GM23338 (cell line): ENCODE measurements around the gene PSMD3. TPM values are rescaled to one million over a fixed set of nuclear protein-coding genes. Genes with fewer than 3 reads are reported as not detected.

Experiments
- ATAC-seq: fragments of 200-7000 bp; cut with Tn5 transposase; 3 replicates; pipeline ENCODE4 v1.9.1; 2020
- DNase-seq: peaks from one replicate; pipeline ENCODE4 v3.0.0-alpha.2; 2015; ENCODE audit warnings: low spot score
- H2AFZ ChIP-seq: fragments of 200-600 bp; sonication (generic); 2 replicates; pipeline ENCODE4 v1.8.0; 2016; ENCODE audit warnings: antibody characterized with exemption, mild to moderate bottlenecking, moderate library complexity
- H3F3A ChIP-seq: fragments of 200-600 bp; sonication (generic); replicated peaks from 2 replicates; pipeline ENCODE4 v1.8.0; 2017; ENCODE audit warnings: antibody characterized with exemption, mixed run types, low read depth
- H3K27ac ChIP-seq: fragments of 200-600 bp; sonication (generic); 2 replicates; pipeline ENCODE4 v1.6.1; 2016; ENCODE audit warnings: low read depth
- H3K27me3 ChIP-seq: fragments of 200-600 bp; sonication (generic); 2 replicates; pipeline ENCODE4 v1.8.0; 2016; ENCODE audit warnings: mild to moderate bottlenecking, mixed run types, moderate library complexity; ENCODE audit not compliant: insufficient read depth
- H3K36me3 ChIP-seq: fragments of 200-600 bp; sonication (generic); 2 replicates; pipeline ENCODE4 v1.8.0; 2016; ENCODE audit warnings: mild to moderate bottlenecking; ENCODE audit not compliant: insufficient read depth
- H3K4me1 ChIP-seq: fragments of 200-600 bp; sonication (generic); 2 replicates; pipeline ENCODE4 v1.8.0; 2016; ENCODE audit warnings: mild to moderate bottlenecking, moderate library complexity; ENCODE audit not compliant: insufficient read depth
- H3K4me2 ChIP-seq: fragments of 200-600 bp; sonication (generic); 2 replicates; pipeline ENCODE4 v1.7.1; 2017; ENCODE audit warnings: mixed run types
- H3K4me3 ChIP-seq: fragments of 200-600 bp; sonication (generic); 2 replicates; pipeline ENCODE4 v1.6.1; 2016; ENCODE audit warnings: mixed run types
- H3K79me2 ChIP-seq: fragments of 200-600 bp; sonication (generic); replicated peaks from 2 replicates; pipeline ENCODE4 v1.8.0; 2017; ENCODE audit warnings: mild to moderate bottlenecking; ENCODE audit not compliant: insufficient read depth
- H3K9me2 ChIP-seq: fragments of 200-600 bp; sonication (generic); 2 replicates; pipeline ENCODE4 v1.8.0; 2017; ENCODE audit not compliant: insufficient read depth
- H4K20me1 ChIP-seq: fragments of 200-600 bp; sonication (generic); replicated peaks from 2 replicates; pipeline ENCODE4 v1.8.0; 2017; ENCODE audit warnings: mild to moderate bottlenecking; ENCODE audit not compliant: insufficient read depth
- H3K27ac Mint-ChIP-seq: 2 replicates; pipeline ENCODE4 v1.8.0; 2020; ENCODE audit warnings: inconsistent platforms, mild to moderate bottlenecking, moderate library complexity, mixed read lengths
- H3K27me3 Mint-ChIP-seq: 3 replicates; pipeline ENCODE4 v1.8.0; 2022; ENCODE audit warnings: low read depth, mild to moderate bottlenecking, moderate library complexity, mixed read lengths, inconsistent platforms; ENCODE audit not compliant: insufficient read depth, poor library complexity
- H3K36me3 Mint-ChIP-seq: 3 replicates; pipeline ENCODE4 v1.8.0; 2021; ENCODE audit warnings: low read depth, mild to moderate bottlenecking, inconsistent platforms, moderate library complexity, mixed read lengths
- H3K4me1 Mint-ChIP-seq: 3 replicates; pipeline ENCODE4 v1.8.0; 2020; ENCODE audit warnings: mild to moderate bottlenecking, inconsistent platforms, mixed read lengths
- H3K4me3 Mint-ChIP-seq: 3 replicates; pipeline ENCODE4 v1.8.0; 2021; ENCODE audit warnings: moderate library complexity, mild to moderate bottlenecking, inconsistent platforms, mixed read lengths
- H3K9me3 Mint-ChIP-seq: 3 replicates; pipeline ENCODE4 v1.8.0; 2020; ENCODE audit warnings: moderate library complexity, mild to moderate bottlenecking, inconsistent platforms, mixed read lengths
- CREB1 ChIP-seq: fragments of 250-450 bp; sonication (Bioruptor Pico); IDR thresholded peaks from 2 replicates; pipeline ENCODE4 v1.5.0; 2020; ENCODE audit warnings: low read depth, mild to moderate bottlenecking, moderate library complexity
- JUNB ChIP-seq: IDR thresholded peaks from one replicate; pipeline ENCODE4 v1.6.1; 2016; ENCODE audit warnings: antibody characterized with exemption; ENCODE audit not compliant: unreplicated experiment
- POLR2AphosphoS5 ChIP-seq: IDR thresholded peaks from 2 replicates; pipeline ENCODE4 v1.6.1; 2016; ENCODE audit warnings: antibody characterized with exemption, low read depth
- STAT1 ChIP-seq: IDR thresholded peaks from one replicate; pipeline ENCODE4 v1.6.1; 2016; ENCODE audit warnings: antibody characterized with exemption; ENCODE audit not compliant: unreplicated experiment
- polyA plus RNA-seq: library from polyadenylated mRNA; unstranded; fragments of >200 nt; fragmentation: Nextera tagmentation; extraction: Ambion mirVana; gene quantifications from 2 replicates; pipeline ENCODE4 v1.2.1, GENCODE V29; 2016
- total RNA-seq: library from RNA; depleted of rRNA; stranded (reverse); fragments of >200 nt; shearing (Covaris generic); gene quantifications from 2 replicates; pipeline ENCODE4 v1.2.3, GENCODE V29; 2014
- TF ChIP-seq, protein P1 (sequence below): IDR thresholded peaks from 2 replicates; pipeline ENCODE4 v1.6.1; 2016; ENCODE audit warnings: antibody characterized with exemption
- TF ChIP-seq, protein P2 (sequence below): fragments of 250-450 bp; sonication (Bioruptor Pico); IDR thresholded peaks from 2 replicates; pipeline ENCODE4 v1.5.0; 2020; ENCODE audit warnings: mild to moderate bottlenecking, moderate library complexity
- TF ChIP-seq, protein P3 (sequence below): IDR thresholded peaks from one replicate; pipeline ENCODE4 v1.6.1; 2018; ENCODE audit warnings: antibody characterized with exemption; ENCODE audit not compliant: unreplicated experiment

The PSMD3 gene
- total and polyA plus RNA-seq, 2 experiments from 2014 or later, result 112 to 217 TPM

DNA sequence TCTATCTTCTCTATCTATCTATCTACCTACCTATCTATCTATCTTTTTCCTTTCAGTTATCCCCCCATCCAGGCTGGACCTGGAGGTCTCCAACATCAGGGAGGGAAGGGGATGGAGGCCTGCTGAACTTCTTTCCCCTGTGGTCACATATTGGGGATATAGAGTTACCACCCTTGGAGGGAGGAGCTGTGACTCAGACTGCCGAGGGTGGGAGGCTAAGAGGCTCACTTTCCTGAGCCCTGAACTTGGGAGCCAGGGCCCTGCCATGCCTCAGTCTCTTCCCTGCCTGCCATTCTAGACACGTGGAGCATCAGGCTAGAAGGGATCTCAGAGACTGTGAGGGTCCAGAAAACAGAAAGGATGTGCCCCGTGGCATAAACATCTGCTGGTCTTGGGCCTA lies 44.7 kb upstream of the PSMD3 start:
- Histone ChIP-seq H3K27ac (no peak overlapping the region), H2AFZ (no peak overlapping the region), H3K4me3 (no peak overlapping the region), H3K4me1 (peaks cover 12% of the 10 kb centered on the region), H4K20me1 (no peaks in the 10 kb centered on the region), H3K79me2 (no peaks in the 10 kb centered on the region), H3K4me2 (no peak overlapping the region), H3K27me3 (no peaks in the 10 kb centered on the region), H3K9me2 (no peaks in the 10 kb centered on the region), H3F3A (no peaks in the 10 kb centered on the region), H3K36me3 (no peaks in the 10 kb centered on the region)
- Mint-ChIP-seq H3K9me3 (no peaks in the 10 kb centered on the region), H3K36me3 (no peaks in the 10 kb centered on the region), H3K4me1 (peaks cover 20% of the 10 kb centered on the region), H3K27me3 (no peaks in the 10 kb centered on the region), H3K27ac (no peak overlapping the region), H3K4me3 (no peak overlapping the region)
- DNase-seq (no peak), ATAC-seq (no peak)
- TF ChIP-seq, protein P1, sequence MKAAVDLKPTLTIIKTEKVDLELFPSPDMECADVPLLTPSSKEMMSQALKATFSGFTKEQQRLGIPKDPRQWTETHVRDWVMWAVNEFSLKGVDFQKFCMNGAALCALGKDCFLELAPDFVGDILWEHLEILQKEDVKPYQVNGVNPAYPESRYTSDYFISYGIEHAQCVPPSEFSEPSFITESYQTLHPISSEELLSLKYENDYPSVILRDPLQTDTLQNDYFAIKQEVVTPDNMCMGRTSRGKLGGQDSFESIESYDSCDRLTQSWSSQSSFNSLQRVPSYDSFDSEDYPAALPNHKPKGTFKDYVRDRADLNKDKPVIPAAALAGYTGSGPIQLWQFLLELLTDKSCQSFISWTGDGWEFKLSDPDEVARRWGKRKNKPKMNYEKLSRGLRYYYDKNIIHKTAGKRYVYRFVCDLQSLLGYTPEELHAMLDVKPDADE, result no peak
- TF ChIP-seq, protein P2, sequence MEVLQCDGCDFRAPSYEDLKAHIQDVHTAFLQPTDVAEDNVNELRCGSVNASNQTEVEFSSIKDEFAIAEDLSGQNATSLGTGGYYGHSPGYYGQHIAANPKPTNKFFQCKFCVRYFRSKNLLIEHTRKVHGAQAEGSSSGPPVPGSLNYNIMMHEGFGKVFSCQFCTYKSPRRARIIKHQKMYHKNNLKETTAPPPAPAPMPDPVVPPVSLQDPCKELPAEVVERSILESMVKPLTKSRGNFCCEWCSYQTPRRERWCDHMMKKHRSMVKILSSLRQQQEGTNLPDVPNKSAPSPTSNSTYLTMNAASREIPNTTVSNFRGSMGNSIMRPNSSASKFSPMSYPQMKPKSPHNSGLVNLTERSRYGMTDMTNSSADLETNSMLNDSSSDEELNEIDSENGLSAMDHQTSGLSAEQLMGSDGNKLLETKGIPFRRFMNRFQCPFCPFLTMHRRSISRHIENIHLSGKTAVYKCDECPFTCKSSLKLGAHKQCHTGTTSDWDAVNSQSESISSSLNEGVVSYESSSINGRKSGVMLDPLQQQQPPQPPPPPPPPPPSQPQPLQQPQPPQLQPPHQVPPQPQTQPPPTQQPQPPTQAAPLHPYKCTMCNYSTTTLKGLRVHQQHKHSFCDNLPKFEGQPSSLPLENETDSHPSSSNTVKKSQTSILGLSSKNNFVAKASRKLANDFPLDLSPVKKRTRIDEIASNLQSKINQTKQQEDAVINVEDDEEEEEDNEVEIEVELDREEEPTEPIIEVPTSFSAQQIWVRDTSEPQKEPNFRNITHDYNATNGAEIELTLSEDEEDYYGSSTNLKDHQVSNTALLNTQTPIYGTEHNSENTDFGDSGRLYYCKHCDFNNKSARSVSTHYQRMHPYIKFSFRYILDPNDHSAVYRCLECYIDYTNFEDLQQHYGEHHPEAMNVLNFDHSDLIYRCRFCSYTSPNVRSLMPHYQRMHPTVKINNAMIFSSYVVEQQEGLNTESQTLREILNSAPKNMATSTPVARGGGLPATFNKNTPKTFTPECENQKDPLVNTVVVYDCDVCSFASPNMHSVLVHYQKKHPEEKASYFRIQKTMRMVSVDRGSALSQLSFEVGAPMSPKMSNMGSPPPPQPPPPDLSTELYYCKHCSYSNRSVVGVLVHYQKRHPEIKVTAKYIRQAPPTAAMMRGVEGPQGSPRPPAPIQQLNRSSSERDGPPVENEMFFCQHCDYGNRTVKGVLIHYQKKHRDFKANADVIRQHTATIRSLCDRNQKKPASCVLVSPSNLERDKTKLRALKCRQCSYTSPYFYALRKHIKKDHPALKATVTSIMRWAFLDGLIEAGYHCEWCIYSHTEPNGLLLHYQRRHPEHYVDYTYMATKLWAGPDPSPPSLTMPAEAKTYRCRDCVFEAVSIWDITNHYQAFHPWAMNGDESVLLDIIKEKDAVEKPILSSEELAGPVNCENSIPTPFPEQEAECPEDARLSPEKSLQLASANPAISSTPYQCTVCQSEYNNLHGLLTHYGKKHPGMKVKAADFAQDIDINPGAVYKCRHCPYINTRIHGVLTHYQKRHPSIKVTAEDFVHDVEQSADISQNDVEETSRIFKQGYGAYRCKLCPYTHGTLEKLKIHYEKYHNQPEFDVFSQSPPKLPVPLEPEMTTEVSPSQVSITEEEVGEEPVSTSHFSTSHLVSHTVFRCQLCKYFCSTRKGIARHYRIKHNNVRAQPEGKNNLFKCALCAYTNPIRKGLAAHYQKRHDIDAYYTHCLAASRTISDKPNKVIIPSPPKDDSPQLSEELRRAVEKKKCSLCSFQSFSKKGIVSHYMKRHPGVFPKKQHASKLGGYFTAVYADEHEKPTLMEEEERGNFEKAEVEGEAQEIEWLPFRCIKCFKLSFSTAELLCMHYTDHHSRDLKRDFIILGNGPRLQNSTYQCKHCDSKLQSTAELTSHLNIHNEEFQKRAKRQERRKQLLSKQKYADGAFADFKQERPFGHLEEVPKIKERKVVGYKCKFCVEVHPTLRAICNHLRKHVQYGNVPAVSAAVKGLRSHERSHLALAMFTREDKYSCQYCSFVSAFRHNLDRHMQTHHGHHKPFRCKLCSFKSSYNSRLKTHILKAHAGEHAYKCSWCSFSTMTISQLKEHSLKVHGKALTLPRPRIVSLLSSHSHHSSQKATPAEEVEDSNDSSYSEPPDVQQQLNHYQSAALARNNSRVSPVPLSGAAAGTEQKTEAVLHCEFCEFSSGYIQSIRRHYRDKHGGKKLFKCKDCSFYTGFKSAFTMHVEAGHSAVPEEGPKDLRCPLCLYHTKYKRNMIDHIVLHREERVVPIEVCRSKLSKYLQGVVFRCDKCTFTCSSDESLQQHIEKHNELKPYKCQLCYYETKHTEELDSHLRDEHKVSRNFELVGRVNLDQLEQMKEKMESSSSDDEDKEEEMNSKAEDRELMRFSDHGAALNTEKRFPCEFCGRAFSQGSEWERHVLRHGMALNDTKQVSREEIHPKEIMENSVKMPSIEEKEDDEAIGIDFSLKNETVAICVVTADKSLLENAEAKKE (CRISPR knock-in tag), result no peak
- no peak for TF ChIP-seq CREB1 (CRISPR knock-in tag)
- TF ChIP-seq JUNB, result no peak
- TF ChIP-seq, protein P3, sequence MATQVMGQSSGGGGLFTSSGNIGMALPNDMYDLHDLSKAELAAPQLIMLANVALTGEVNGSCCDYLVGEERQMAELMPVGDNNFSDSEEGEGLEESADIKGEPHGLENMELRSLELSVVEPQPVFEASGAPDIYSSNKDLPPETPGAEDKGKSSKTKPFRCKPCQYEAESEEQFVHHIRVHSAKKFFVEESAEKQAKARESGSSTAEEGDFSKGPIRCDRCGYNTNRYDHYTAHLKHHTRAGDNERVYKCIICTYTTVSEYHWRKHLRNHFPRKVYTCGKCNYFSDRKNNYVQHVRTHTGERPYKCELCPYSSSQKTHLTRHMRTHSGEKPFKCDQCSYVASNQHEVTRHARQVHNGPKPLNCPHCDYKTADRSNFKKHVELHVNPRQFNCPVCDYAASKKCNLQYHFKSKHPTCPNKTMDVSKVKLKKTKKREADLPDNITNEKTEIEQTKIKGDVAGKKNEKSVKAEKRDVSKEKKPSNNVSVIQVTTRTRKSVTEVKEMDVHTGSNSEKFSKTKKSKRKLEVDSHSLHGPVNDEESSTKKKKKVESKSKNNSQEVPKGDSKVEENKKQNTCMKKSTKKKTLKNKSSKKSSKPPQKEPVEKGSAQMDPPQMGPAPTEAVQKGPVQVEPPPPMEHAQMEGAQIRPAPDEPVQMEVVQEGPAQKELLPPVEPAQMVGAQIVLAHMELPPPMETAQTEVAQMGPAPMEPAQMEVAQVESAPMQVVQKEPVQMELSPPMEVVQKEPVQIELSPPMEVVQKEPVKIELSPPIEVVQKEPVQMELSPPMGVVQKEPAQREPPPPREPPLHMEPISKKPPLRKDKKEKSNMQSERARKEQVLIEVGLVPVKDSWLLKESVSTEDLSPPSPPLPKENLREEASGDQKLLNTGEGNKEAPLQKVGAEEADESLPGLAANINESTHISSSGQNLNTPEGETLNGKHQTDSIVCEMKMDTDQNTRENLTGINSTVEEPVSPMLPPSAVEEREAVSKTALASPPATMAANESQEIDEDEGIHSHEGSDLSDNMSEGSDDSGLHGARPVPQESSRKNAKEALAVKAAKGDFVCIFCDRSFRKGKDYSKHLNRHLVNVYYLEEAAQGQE, result no peak
- no peak for TF ChIP-seq POLR2AphosphoS5
- TF ChIP-seq STAT1, result no peak
